H1 (cell line): ENCODE results near the gene FBXL16. TPM values are rescaled to one million over a fixed set of nuclear protein-coding genes. Genes with fewer than 3 reads are reported as not detected.

Experiments used
- CTCF ChIA-PET: fragments of 300-600 bp; sonication (Branson Sonifier 250); formaldehyde crosslinking; loops from one replicate; lab custom pipeline; 2021; ENCODE audit not compliant: partially characterized antibody; lab: Charles Lee
- POLR2A ChIA-PET: fragments of 300-600 bp; sonication (Branson Sonifier 250); formaldehyde crosslinking; loops from one replicate; lab custom pipeline; 2021; ENCODE audit warnings: inconsistent platforms; ENCODE audit not compliant: partially characterized antibody; lab: Charles Lee
- DNase-seq, 2 experiments: peaks; one replicate each; pipeline versions ENCODE4 v3.0.0 to v3.0.0-alpha.2; 2010 to 2022; ENCODE audit warnings: low spot score in 2 of 2, low read depth in 1 of 2, mixed read lengths in 1 of 2
- FAIRE-seq: peaks from 2 replicates; lab custom pipeline; 2011; peaks lifted over from hg19 to GRCh38; lab: Jason Lieb, UNC
- H2AFZ ChIP-seq: 2 replicates; pipeline ENCODE4 v1.8.1; 2012; ENCODE audit warnings: low read length, inconsistent platforms
- H2AK5ac ChIP-seq: 2 replicates; pipeline ENCODE4 v1.6.1; 2013; ENCODE audit warnings: low read depth, low read length
- H2BK120ac ChIP-seq: replicated peaks from 2 replicates; pipeline ENCODE3; 2013; ENCODE audit warnings: low read depth, low read length, inconsistent platforms
- H2BK12ac ChIP-seq: 2 replicates; pipeline ENCODE4 v1.6.1; 2013; ENCODE audit warnings: low read depth, low read length
- H2BK15ac ChIP-seq: 2 replicates; pipeline ENCODE4 v1.6.1; 2013; ENCODE audit warnings: low read length
- H2BK20ac ChIP-seq: 2 replicates; pipeline ENCODE4 v1.6.1; 2013; ENCODE audit warnings: low read length
- H2BK5ac ChIP-seq: 2 replicates; pipeline ENCODE4 v1.6.1; 2013; ENCODE audit warnings: low read depth, low read length
- H3K14ac ChIP-seq: 2 replicates; pipeline ENCODE4 v1.6.1; 2013; ENCODE audit warnings: inconsistent platforms; ENCODE audit not compliant: insufficient read length
- H3K18ac ChIP-seq: 2 replicates; pipeline ENCODE4 v1.6.1; 2013; ENCODE audit warnings: low read length; ENCODE audit errors: extremely low read depth
- H3K23ac ChIP-seq: 2 replicates; pipeline ENCODE4 v1.6.1; 2013; ENCODE audit warnings: inconsistent platforms; ENCODE audit not compliant: insufficient read length
- H3K23me2 ChIP-seq: 2 replicates; pipeline ENCODE4 v1.6.1; 2013; ENCODE audit warnings: low read depth, low read length
- H3K27ac ChIP-seq: 2 replicates; pipeline ENCODE4 v1.6.1; 2011; ENCODE audit warnings: low read depth, low read length, inconsistent platforms
- H3K27me3 ChIP-seq, 4 experiments: replicated peaks in 1 of 4; 1 replicate in 1 of 4; 2 replicates in 3 of 4; pipeline versions ENCODE4 v1.6.1 to v1.8.1; 2011 to 2013; ENCODE audit warnings: low read length in 3 of 4, mild to moderate bottlenecking in 3 of 4, inconsistent platforms in 2 of 4, mixed read lengths in 2 of 4, moderate library complexity in 1 of 4; ENCODE audit not compliant: control insufficient read depth in 3 of 4, insufficient read depth in 3 of 4; ENCODE audit errors: extremely low read depth in 1 of 4
- H3K36me3 ChIP-seq, 4 experiments: 2 replicates each; pipeline versions ENCODE4 v1.6.1 to v1.8.1; 2011 to 2013; ENCODE audit warnings: mild to moderate bottlenecking in 4 of 4, low read length in 3 of 4, moderate library complexity in 2 of 4, control low read depth in 1 of 4, inconsistent platforms in 1 of 4; ENCODE audit not compliant: insufficient read depth in 4 of 4, control insufficient read depth in 2 of 4
- H3K4ac ChIP-seq: replicated peaks from 2 replicates; pipeline ENCODE3; 2013; ENCODE audit warnings: low read length, low read depth, mixed read lengths, inconsistent platforms; ENCODE audit not compliant: insufficient read length
- H3K4me1 ChIP-seq, 4 experiments: replicated peaks in 1 of 4; 1 replicate in 1 of 4; 2 replicates in 3 of 4; pipeline versions ENCODE4 v1.6.1 to v1.8.1; 2011 to 2013; ENCODE audit warnings: low read length in 3 of 4, inconsistent platforms in 2 of 4, mixed read lengths in 1 of 4; ENCODE audit not compliant: insufficient read depth in 4 of 4, control insufficient read depth in 3 of 4
- H3K4me2 ChIP-seq, 2 experiments: 2 replicates each; pipeline versions ENCODE4 v1.6.1 to v1.8.1; 2011 to 2013; ENCODE audit warnings: low read depth in 2 of 2, low read length in 2 of 2, control low read depth in 1 of 2, inconsistent platforms in 1 of 2, mild to moderate bottlenecking in 1 of 2; ENCODE audit not compliant: insufficient read depth in 1 of 2
- H3K4me3 ChIP-seq, 4 experiments: fragments of 200-600, 300-600 bp in 1 of 4; sonication (generic), shearing (Covaris generic), sonication (Bioruptor Twin) in 1 of 4; 2 replicates each; pipeline versions ENCODE4 v1.5.1 to v1.8.1; 2011 to 2016; ENCODE audit warnings: low read length in 4 of 4, low read depth in 3 of 4, control low read depth in 2 of 4, inconsistent platforms in 2 of 4, mild to moderate bottlenecking in 2 of 4, mixed read lengths in 1 of 4, moderate library complexity in 1 of 4; ENCODE audit not compliant: insufficient read depth in 2 of 4; ENCODE audit errors: extremely low read depth in 1 of 4
- H3K56ac ChIP-seq: replicated peaks from 2 replicates; pipeline ENCODE3; 2013; ENCODE audit warnings: low read depth, mild to moderate bottlenecking, mixed read lengths, low read length, inconsistent platforms; ENCODE audit not compliant: insufficient read length
- H3K79me1 ChIP-seq: 2 replicates; pipeline ENCODE4 v1.6.1; 2013; ENCODE audit warnings: low read depth, low read length, control low read depth
- H3K79me2 ChIP-seq, 2 experiments: 2 replicates each; pipeline versions ENCODE4 v1.6.1 to v1.8.1; 2012 to 2013; ENCODE audit warnings: low read length in 2 of 2, mild to moderate bottlenecking in 2 of 2, inconsistent platforms in 1 of 2; ENCODE audit not compliant: insufficient read depth in 2 of 2, control insufficient read depth in 1 of 2
- H3K9ac ChIP-seq, 4 experiments: replicated peaks in 1 of 4; 1 replicate in 1 of 4; 2 replicates in 3 of 4; pipeline versions ENCODE4 v1.6.1 to v1.8.1; 2011 to 2013; ENCODE audit warnings: low read depth in 3 of 4, low read length in 3 of 4, control low read depth in 2 of 4, mild to moderate bottlenecking in 2 of 4, moderate library complexity in 2 of 4, inconsistent platforms in 1 of 4; ENCODE audit errors: extremely low read depth in 1 of 4
- H3K9me3 ChIP-seq, 2 experiments: 2 replicates each; pipeline versions ENCODE4 v1.6.1 to v1.8.1; 2012 to 2013; ENCODE audit warnings: mild to moderate bottlenecking in 2 of 2, moderate library complexity in 2 of 2, control low read depth in 1 of 2, inconsistent platforms in 1 of 2, low read depth in 1 of 2, low read length in 1 of 2, mixed read lengths in 1 of 2; ENCODE audit not compliant: insufficient read depth in 2 of 2
- H4K20me1 ChIP-seq, 2 experiments: replicated peaks in 1 of 2; 2 replicates each; pipeline versions ENCODE3 to v1.8.1; 2011 to 2013; ENCODE audit warnings: inconsistent platforms in 2 of 2, low read length in 2 of 2, mild to moderate bottlenecking in 1 of 2; ENCODE audit not compliant: insufficient read depth in 2 of 2, control insufficient read depth in 1 of 2
- H4K5ac ChIP-seq: 2 replicates; pipeline ENCODE4 v1.6.1; 2013; ENCODE audit warnings: low read length, low read depth, mixed read lengths, inconsistent platforms; ENCODE audit not compliant: insufficient read length
- H4K8ac ChIP-seq: 2 replicates; pipeline ENCODE4 v1.8.0; 2013; ENCODE audit warnings: mild to moderate bottlenecking, moderate library complexity, low read length, inconsistent platforms; ENCODE audit not compliant: insufficient read depth; ENCODE audit errors: extremely low read depth
- H4K91ac ChIP-seq: replicated peaks from 2 replicates; pipeline ENCODE3; 2013; ENCODE audit warnings: low read length, mixed read lengths, inconsistent platforms; ENCODE audit not compliant: insufficient read length
- ASH2L ChIP-seq: fragments of 200-600, 300-600 bp; sonication (generic); IDR thresholded peaks from one replicate; pipeline ENCODE4 v1.7.1; 2017; ENCODE audit warnings: low read length
- BACH1 ChIP-seq: IDR thresholded peaks from 2 replicates; pipeline ENCODE4 v1.6.1; 2012; ENCODE audit warnings: low read length, improper control_type of control experiment
- PHF8 ChIP-seq: fragments of 200-600 bp; sonication (generic); conservative IDR thresholded peaks from 2 replicates; pipeline ENCODE4 v1.7.1; 2012; ENCODE audit warnings: low read depth, mild to moderate bottlenecking, inconsistent platforms, low read length, moderate library complexity
- POLR2AphosphoS5 ChIP-seq: IDR thresholded peaks from 2 replicates; pipeline ENCODE4 v1.6.1; 2011; ENCODE audit warnings: low read depth, low read length
- RBBP5 ChIP-seq: IDR thresholded peaks from 2 replicates; pipeline ENCODE4 v1.7.1; 2012; ENCODE audit warnings: low read depth, mild to moderate bottlenecking, inconsistent platforms, low read length, moderate library complexity, borderline replicate concordance
- SIN3A ChIP-seq, 2 experiments: IDR thresholded peaks in 1 of 2; conservative IDR thresholded peaks in 1 of 2; 2 replicates each; pipeline ENCODE4 v1.6.1; 2011 to 2012; ENCODE audit warnings: low read length in 2 of 2, improper control_type of control experiment in 1 of 2, low read depth in 1 of 2, mild to moderate bottlenecking in 1 of 2
- SRF ChIP-seq: IDR thresholded peaks from 2 replicates; pipeline ENCODE4 v1.6.1; 2011; ENCODE audit warnings: mild to moderate bottlenecking, low read depth, low read length, moderate library complexity
- TAF1 ChIP-seq: IDR thresholded peaks from 2 replicates; pipeline ENCODE4 v1.6.1; 2011; ENCODE audit warnings: mild to moderate bottlenecking, low read depth, low read length
- TBP ChIP-seq: IDR thresholded peaks from 2 replicates; pipeline ENCODE4 v1.6.1; 2011; ENCODE audit warnings: low read depth, low read length, improper control_type of control experiment
- WGBS, 2 experiments: shearing (Covaris generic) in 1 of 2; methylation state at CpG; one replicate each; pipeline versions ENCODE4 v1.1.6 to v1.1.7; 2013 to 2015; ENCODE audit warnings: low lambda C conversion rate in 2 of 2, mixed read lengths in 2 of 2, inconsistent platforms in 1 of 2, low coverage in 1 of 2, missing lambda C conversion rate in 1 of 2; ENCODE audit not compliant: insufficient replicate concordance in 2 of 2, insufficient coverage in 1 of 2, insufficient read length in 1 of 2; ENCODE audit errors: extremely low coverage in 1 of 2, missing lambda C conversion rate in 1 of 2; 5-methylcytosine and 5-hydroxymethylcytosine counted together
- polyA plus RNA-seq, 7 experiments: library from polyadenylated mRNA; depleted of rRNA in 3 of 7; stranded (reverse) in 5 of 7; unstranded in 2 of 7; fragments of >200 nt in 5 of 7; fragments of 200-250 nt in 2 of 7; gene quantifications; 1 replicate in 5 of 7; 2 replicates in 1 of 7; 4 replicates in 1 of 7; pipeline versions ENCODE4 v1.2.1 to v1.2.3, GENCODE V29; 2011 to 2013; ENCODE audit warnings: missing spikeins in 2 of 7, mixed read lengths in 2 of 7
- total RNA-seq: library from RNA; stranded (reverse); fragmentation: NEBNext Ultra II Directional; extraction: Animal tissue kit (Norgen Biotek cat#: 25700); gene quantifications from 2 replicates; pipeline ENCODE4 v1.2.1, GENCODE V29; 2021
- TF ChIP-seq, protein P1 (sequence below): IDR thresholded peaks from 2 replicates; pipeline ENCODE4 v1.6.1; 2011; ENCODE audit warnings: low read depth, mild to moderate bottlenecking, low read length; ENCODE audit not compliant: insufficient read depth

FBXL16 gene
- total and polyA plus RNA-seq, 2 of the 8 experiments (the other 6 are each of a cell fraction or from before 2014, with no cell fraction given): 12.5 to 12.8 TPM

DNA sequence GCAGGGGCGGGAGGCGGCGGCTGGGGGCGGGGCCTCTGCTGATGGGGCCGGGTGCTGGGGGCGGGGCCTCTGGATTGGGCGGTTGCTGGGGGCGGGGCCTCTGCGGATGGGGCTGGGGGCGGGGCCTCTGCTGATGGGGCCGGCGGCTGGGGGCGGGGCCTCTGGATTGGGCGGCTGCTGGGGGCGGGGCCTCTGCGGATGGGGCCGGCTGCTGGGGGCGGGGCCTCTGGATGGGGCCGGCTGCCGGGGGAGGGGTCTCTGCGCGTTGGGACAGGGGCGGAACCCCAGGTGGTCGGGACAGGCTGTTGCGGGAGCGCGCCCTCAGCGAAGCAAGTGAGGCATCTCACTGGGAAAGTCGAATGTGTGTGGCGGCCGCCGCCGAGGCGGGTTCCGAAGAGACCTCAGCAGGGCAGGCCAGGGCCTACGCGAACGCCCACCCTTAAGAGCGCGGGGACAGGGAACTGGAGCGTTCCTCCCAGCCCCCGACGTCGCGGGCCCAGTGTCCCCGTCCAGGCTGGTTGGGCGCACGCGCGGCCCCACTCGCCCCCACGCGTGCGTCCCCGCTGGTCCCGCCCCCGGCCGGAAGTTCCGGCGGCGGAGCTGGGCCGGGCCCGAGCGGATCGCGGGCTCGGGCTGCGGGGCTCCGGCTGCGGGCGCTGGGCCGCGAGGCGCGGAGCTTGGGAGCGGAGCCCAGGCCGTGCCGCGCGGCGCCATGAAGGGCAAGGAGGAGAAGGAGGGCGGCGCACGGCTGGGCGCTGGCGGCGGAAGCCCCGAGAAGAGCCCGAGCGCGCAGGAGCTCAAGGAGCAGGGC, 25.6 kb downstream of the FBXL16 start, which contains the start of gene STUB1:
TSS of gene STUB1 (plus strand) at position 597 of the 811 bp plus-strand sequence. CDS start at position 713, 116 bp downstream.
- peak within 1 kb of the TSS; percentile 32 for H3K18ac ChIP-seq
- H3K56ac ChIP-seq: peak within 1 kb of the TSS; percentile 59
- peaks cover 17% of the 10 kb centered on the region for H3K23me2 ChIP-seq
- no peak within 1 kb of the TSS for H2BK20ac ChIP-seq
- H2BK12ac ChIP-seq: peak within 1 kb of the TSS; percentile 84; the same call in 1 of the 2 replicates
- no peak within 1 kb of the TSS for H2AFZ ChIP-seq
- ChIA-PET CTCF (interaction anchor here (0.9 to 1.8 kb wide), 4 partner anchors 11 to 32 kb away, joined by 3 to 5 read pairs (median 4); partner anchors contain the start of genes WDR24 and WDR90), POLR2A (interaction anchor here (0.6 to 13.3 kb wide), 17 partner anchors 10 to 297 kb away, joined by 3 to 214 read pairs (median 5); partner anchors contain the start of genes ANTKMT, CCDC78, HAGHL and PGAP6)
- H4K20me1 ChIP-seq: peaks cover 4 to 26% of the 10 kb centered on the region in 2 experiments
- H3K9ac ChIP-seq: peak within 1 kb of the TSS; percentile 13 to 72 (median 64); a peak in 6 of 7 replicates
- peak within 1 kb of the TSS; percentile 62 for H4K5ac ChIP-seq
- peaks cover 6% of the 10 kb centered on the region; the same call in 1 of the 2 replicates for H3K79me1 ChIP-seq
- FAIRE-seq (no peak), DNase-seq (peak; percentile 64 to 95)
- H2BK120ac ChIP-seq: no peak within 1 kb of the TSS
- H3K4ac ChIP-seq: no peak within 1 kb of the TSS
- H2BK15ac ChIP-seq: no peak within 1 kb of the TSS
- no peak within 1 kb of the TSS for H3K14ac ChIP-seq
- 4% methylated on average over 25 of the region's 91 CpGs; no CpG with 5 or more reads in 1 of the 2 experiments for WGBS, 2 experiments
- no peak within 1 kb of the TSS for H2AK5ac ChIP-seq
- H3K9me3 ChIP-seq: no peaks in the 10 kb centered on the region
- H3K27me3 ChIP-seq: peaks cover 0 to 2% (median 0%) of the 10 kb centered on the region in 4 experiments; a peak in 2 of 7 replicates
- H4K8ac ChIP-seq: peak within 1 kb of the TSS; percentile 82
- H3K4me1 ChIP-seq: peaks cover 0 to 34% (median 28%) of the 10 kb centered on the region in 4 experiments; a peak in 6 of 7 replicates
- peaks cover 4 to 16% (median 13%) of the 10 kb centered on the region in 4 experiments; a peak in 7 of 8 replicates for H3K36me3 ChIP-seq
- H3K23ac ChIP-seq: no peak within 1 kb of the TSS
- H3K4me2 ChIP-seq: peak within 1 kb of the TSS; percentile 74 to 92
- peaks cover 0 to 12% of the 10 kb centered on the region in 2 experiments; a peak in 1 of 4 replicates for H3K79me2 ChIP-seq
- H3K27ac ChIP-seq: peak within 1 kb of the TSS; percentile 72
- peak within 1 kb of the TSS; percentile 72 to 89 (median 80) for H3K4me3 ChIP-seq
- peak within 1 kb of the TSS; percentile 49; the same call in 1 of the 2 replicates for H2BK5ac ChIP-seq
- peak within 1 kb of the TSS; percentile 74 for H4K91ac ChIP-seq
- TF ChIP-seq ASH2L (peak; percentile 40), SIN3A (conservative IDR thresholded peaks at IDR 0.05 in 1 of 2, IDR thresholded peaks at IDR 0.05 in 1 of 2; ENCODE audit: low read depth in 1 of 2, low read length in 2 of 2) (peak in 1 of 2 experiments; percentile 36; a peak in 1 of 4 replicates), PHF8 (peak; percentile 67), RBBP5 (peak; percentile 87; the same call in 1 of the 2 replicates), POLR2AphosphoS5 (0 out of 2 replicates have a peak, but pooled peaks have one; percentile 15), TBP (peak; percentile 51; the same call in 1 of the 2 replicates), BACH1 (peak; percentile 59; the same call in 1 of the 2 replicates), SRF (no peak), TAF1 (peak; percentile 33)
- TF ChIP-seq, protein P1, sequence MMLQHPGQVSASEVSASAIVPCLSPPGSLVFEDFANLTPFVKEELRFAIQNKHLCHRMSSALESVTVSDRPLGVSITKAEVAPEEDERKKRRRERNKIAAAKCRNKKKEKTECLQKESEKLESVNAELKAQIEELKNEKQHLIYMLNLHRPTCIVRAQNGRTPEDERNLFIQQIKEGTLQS: no peak
